Non-pigmented ciliary epithelial cell (primary cell): ENCODE measurements around the gene IGLL5.
"Not testable (repeated sequence)": the region's sequence is repeated elsewhere in the genome, so short reads cannot be mapped to it uniquely, and the experiment has no call there.

ENCODE experiments used
- DNase-seq: peaks from one replicate; pipeline ENCODE4 v3.0.0-alpha.2; 2010; ENCODE audit warnings: low read depth

IGLL5 gene

DNA sequence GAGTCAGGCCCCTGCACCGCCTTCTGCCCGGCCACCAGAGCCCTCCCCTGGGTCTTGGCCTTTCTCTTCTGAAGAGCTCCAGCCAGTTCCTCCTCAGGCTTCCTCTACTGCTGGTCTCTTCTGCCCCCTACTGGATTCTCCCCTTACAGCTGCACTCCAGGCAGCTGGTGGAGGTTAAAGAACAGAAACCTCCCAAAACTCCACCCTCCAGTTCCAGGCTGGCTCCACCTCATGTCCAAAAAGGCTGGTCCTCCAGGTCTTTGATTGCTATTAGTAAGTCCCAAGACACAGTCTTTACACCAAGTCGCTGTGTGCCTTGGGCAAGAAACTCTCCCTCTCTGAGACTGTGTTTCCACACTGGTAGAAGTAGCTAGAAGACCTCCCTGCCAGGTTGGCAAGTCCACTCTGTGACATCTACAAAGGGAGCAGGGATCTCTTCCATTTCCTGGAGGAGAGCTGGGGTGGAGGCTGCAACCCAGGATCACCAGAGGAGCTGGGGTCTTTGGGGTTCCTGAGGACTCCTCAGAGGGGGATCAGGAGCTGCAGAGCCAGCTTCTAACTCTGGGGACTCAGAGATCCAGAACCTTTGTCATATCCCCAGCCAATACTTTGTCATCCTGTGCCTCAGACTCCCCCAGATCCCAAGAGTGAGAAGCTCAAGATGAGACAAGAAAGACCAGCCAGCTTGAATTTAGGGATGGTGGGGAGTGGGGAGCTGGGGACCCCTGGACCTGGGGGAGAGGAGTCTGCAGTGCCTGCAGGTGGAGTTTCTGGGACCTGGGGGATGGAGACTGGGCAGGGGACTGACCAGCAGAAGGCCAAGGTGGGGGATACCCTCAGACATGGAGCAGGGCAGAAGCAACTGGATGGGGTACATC is 3.4 kb upstream of the IGLL5 start:
- peak; percentile 17 for DNase-seq

- no peak for DNase-seq
Observed at GRCh38 chr22:22884888-22885840, 2.5 kb upstream of the IGLL5 start.

DNA sequence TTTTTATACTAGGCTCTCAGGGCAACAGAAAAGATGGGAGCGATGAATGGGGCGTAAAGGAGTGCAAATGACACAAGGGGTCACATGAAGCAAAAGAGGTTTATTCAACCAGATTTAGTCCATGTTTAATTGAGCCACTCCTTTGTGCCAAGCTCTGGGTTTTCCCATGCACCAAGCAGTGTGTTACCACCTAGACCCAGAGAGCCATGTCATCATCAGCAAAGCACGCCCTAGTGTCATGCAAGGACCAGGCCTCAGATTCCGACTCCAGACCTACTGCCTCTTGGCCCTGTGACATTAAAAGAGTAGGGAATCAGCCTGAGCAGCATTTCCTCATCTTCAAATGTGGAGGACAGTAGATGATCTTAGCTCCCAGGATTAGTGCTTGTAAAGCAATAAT is 1.1 kb upstream of the IGLL5 start:
- no peak for DNase-seq

DNA sequence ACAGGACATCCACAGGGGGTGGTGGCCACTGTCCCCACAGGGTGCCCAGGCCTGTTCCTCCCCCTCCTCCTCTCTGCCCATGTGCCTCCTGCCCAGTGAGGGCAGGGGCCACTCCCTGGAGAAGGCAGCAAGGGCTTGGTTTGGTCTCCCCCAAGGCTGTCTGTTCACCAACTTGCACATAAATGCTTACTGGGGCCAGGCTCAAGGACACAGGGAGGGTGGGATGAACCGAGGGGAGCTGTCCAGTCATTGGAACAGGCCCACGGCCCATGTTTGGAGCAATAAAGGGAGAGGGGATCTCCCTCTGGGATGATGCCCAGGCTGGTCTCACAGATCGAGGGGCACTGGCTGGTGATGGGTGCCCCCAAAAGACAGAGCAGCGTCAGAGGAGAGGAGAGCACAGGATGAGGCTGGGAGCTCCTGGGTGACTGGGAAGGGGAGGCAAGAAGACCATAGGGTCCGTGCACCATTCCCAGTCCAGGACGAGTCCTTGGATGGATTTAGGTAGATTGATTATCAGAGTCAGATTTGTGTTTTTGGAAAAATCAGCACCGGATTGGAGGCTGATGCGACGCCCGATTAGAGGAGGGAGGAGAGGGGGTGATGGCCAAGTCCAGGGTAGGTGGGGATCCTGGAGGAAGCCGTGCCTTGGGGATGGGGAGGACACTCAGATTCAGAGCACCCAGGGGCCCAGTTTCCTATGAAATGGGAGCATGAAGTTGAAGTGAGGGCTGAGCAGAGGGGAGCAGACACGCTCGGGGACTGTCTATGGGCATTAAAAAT is 1.1 kb downstream of the IGLL5 start:
- DNase-seq: no peak

GRCh38 chr22:22890085-22890484 is 2.5 kb downstream of the IGLL5 start:
- no peak for DNase-seq

DNA sequence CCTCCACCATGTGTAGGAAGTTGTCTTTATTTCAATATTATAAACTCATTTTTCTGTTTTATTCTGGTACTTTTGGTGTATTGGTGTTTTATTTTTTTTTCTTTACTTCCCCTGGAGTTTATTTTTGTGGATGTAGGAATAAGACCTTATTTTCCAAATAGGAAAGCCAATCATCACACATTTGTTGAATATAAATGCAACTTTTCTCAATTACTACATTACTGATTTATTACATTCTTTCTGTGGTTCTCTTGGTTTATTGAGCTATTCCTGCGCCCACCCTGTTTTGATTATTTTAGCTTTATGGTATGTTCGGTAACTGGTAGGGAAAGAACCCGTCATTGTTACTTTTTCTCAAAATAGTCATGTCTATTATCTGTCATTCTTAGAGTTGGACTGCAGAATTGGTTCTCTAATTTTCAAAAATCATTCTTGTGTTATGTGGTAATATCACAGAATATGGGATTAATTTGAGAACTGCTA is 3.6 kb downstream of the IGLL5 start:
- DNase-seq: no peak

DNA sequence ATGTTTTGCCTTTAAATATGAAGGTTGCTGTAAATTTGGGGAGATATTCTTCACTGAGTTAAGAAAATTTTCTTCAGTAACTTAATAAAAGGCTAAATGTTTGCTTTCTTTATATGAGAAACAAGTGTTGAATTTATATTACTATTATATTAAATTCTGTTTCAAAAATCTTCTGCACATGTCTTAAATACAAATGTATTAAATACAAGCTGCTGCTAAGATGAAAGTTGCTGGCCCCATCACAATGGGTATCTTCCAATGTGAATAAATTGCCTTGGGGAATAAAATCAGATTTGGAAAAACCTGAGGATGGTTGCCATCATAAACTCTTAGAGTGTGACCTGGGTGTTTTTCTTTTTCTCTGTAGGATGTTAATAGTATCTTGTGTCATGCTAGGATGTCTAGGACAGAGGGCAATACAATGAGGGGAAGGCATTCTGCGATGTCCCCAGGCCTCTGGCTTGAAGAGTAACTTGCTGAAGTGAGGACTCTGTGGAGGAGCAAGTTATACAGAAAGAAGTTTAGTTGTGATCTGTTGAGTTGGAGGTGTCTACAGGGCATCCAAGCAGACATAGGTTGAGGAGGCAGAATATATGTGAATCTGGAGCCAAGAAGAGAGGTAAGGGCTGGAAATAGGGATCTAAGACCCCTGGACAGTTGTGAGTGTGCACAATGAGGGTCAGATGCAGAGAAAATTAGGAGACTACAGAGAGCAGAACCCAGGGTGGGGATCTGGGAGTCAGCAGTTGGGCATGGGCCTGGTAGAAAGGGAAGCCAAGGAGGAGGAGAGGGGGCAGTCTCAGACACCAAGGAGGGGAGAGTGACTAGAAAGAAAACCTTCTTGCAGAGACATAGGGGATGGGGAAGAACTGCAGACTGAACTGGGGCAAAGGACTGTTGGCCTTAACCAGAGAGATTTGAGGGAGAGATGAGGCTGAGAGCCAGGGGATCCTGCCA is 4.8 kb downstream of the IGLL5 start:
- DNase-seq: no peak

- no peak for DNase-seq
Observed at GRCh38 chr22:22893077-22893805, 5.6 kb downstream of the IGLL5 start.

- DNase-seq: no peak
Observed at GRCh38 chr22:22893891-22894739, 6.5 kb downstream of the IGLL5 start.

DNA sequence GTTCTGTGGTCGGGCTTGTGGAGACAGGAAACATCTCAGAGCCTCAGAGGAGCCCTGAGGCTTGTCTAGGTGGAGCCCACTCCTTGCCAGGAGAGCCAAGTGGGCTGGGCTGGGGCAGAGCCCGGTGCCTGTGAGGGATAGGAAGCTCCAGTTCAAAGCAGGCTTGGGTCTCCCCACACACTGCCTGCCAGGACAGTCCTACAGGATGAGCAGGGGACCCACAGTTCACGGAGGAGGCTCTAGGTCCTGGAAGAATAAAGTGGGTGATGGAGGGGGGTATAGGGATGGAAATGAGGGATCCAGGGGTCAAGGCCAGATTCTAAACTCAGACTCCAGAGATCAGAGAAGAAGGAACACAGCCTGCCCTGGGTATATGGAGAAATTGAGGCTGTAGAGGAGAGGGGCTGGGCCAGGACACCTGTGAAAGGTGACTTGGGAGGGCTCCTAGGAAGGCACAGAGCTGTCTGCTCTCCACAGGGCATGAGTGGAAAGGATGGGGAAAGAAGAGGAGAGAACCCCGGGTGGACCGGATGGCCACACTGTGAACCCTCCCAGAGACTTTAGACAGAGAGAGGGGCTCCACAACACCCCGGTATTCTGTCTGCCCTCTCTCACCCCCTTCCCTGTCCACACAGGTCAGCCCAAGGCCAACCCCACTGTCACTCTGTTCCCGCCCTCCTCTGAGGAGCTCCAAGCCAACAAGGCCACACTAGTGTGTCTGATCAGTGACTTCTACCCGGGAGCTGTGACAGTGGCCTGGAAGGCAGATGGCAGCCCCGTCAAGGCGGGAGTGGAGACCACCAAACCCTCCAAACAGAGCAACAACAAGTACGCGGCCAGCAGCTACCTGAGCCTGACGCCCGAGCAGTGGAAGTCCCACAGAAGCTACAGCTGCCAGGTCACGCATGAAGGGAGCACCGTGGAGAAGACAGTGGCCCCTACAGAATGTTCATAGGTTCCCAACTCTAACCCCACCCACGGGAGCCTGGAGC is 7.4 kb downstream of the IGLL5 start:
- DNase-seq: no peak

GRCh38 chr22:22895776-22896445 is 8.3 kb downstream of the IGLL5 start:
- no peak for DNase-seq

DNA sequence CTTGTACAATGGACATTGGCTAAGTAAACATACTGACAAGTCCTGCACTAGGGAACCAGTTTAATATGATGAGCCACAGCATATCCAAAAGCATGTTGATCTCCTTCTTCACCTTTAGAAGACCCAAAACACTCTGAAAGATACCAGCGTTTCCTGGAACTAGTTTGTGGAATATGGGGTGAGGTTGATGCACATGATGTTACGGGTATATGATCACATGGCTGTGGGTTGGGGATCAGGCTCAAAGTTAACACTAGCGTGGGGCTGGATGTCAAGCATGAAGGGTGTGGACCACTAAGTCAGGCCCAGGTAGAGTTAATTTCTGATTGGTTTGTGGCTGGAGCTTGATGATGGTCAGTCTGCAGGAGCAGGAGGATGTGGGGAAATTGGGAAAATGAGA is 9.0 kb downstream of the IGLL5 start:
- DNase-seq: no peak

DNA sequence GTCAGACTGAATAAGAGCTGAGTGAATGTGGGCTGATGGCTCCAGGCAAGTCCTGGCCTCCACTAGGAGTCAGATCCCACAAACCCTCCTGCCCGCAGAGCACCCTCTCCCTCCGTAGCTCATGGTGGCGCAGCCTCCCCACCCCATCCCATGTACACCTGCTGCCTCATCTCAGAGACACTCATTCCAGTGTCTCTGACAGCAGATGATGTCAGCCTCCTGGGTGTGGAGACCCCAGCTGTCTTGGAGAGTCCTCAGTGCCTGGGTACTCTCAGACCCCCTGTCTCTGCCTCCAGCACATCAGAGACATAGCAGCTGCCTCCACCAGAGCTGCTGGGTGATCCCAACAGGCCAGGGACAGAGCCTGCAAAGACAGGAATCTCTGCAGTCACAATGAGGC is 9.5 kb downstream of the IGLL5 start:
- no peak for DNase-seq

DNA sequence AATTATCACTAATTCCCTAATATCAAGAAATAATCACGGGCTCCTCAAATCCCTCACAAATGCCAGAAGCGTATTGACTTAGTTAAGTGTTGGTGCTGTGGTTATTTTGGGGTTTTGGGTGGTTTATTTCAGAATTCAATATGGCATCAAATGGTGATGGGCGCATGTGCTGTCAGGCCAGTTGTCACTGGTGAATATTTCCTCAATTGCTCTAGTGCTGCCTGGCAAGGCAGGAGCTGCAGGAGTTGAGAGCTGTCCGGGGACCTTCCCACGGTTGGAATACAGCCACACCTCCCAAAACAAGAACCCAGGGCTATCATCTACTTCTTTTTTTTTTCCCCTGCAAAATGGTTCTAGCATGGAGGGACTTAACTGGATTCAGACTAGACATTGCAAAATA is 10.3 kb downstream of the IGLL5 start:
- no peak for DNase-seq

GRCh38 chr22:22898411-22898950 is 10.9 kb downstream of the IGLL5 start:
- not testable (repeated sequence) for DNase-seq

- DNase-seq: not testable (repeated sequence)
Observed at GRCh38 chr22:22899342-22900080, 11.9 kb downstream of the IGLL5 start.
